NCI-H2029 treated with DMSO at 0.1 percent for 48 hours (cell line): Measurements from ENCODE around the gene EYA4.

Experiments
- DNase-seq: peaks from one replicate; lab custom pipeline; 2025; lab: John Stamatoyannopoulos, UW

EYA4 gene, protein sequence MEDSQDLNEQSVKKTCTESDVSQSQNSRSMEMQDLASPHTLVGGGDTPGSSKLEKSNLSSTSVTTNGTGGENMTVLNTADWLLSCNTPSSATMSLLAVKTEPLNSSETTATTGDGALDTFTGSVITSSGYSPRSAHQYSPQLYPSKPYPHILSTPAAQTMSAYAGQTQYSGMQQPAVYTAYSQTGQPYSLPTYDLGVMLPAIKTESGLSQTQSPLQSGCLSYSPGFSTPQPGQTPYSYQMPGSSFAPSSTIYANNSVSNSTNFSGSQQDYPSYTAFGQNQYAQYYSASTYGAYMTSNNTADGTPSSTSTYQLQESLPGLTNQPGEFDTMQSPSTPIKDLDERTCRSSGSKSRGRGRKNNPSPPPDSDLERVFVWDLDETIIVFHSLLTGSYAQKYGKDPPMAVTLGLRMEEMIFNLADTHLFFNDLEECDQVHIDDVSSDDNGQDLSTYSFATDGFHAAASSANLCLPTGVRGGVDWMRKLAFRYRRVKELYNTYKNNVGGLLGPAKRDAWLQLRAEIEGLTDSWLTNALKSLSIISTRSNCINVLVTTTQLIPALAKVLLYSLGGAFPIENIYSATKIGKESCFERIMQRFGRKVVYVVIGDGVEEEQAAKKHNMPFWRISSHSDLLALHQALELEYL

DNA sequence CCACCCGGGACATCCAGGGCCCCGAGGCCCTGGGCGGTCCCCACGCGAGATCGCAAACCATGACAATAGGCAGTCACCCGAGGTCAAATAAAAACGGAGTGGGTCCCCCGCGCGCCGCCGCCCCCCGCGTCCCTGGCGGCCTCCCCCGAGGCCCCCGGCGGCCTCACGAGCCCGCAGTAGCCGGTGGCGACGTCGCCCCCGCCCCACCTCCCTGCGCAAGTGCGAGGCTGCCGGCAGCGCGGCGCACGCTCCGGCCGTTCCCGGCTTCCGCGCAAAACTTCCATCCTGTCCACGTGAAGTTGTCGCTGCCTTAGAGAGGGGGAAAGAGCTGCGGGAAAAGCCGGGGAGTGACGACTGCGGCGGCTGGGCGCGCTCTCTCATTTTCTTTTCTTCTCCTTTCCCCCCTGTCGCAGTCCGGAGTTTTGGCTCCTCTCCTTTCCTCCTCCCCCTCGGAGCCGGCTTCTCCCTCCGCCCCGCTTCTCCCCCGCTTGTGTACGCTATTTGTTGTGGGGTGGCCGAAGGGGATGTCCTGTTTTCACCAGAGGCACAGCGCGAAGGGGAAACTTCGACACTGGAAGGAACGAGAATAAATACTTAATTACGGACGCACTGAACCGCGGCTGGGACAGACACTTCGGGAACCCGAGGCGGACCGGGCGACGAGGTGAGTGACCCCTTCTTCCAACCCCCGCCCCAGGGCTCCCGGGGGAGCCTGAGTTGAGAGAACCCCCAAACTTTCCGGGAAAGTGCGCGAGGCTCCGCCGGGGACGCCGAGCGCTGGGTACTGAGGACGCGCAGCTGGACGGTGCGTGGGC, at the start of gene EYA4:
EYA4 (plus strand) TSS at position 272 of the 815 bp plus-strand sequence. CDS start 33,424 bp downstream, outside the sequence.
- no peak for DNase-seq

DNA sequence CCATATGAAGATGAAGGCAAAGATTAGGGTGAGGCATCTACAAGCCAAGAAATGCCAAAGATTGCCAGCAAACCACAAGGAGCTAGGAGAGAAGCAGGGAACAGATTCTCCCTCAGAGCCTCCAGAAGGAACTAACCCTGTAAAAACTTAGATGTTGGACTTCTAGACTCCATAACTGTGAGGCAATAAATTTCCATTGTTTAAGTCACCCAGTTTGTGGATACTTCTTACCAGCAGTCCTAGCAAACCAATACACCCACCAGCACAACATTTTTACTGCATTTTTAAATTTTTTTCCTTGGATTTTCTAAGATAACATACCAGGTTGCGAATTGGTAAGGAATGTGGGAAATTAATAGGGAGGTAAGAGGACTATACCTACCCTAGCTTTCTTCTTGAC, 47.8 kb upstream of the EYA4 start:
- DNase-seq = no peak

DNA sequence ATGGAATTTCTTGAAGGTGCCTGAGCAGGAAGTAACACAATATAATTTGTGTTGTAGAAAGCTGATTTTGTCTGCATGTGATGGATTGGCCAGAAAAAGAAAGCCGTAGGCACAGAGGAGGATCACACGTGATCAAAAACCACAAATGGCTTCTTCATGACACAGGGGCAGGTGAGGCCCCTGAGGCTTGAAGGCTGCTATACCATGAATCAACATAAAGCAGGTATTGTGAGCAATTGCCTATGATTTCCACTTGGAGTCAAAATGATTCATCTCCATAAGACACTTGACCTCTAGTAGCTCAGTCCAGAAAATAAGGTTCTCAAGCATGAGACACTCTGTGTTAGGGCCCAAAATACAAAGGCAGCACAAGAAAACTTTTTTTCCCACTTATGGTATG, 42.4 kb upstream of the EYA4 start:
- no peak for DNase-seq

DNA sequence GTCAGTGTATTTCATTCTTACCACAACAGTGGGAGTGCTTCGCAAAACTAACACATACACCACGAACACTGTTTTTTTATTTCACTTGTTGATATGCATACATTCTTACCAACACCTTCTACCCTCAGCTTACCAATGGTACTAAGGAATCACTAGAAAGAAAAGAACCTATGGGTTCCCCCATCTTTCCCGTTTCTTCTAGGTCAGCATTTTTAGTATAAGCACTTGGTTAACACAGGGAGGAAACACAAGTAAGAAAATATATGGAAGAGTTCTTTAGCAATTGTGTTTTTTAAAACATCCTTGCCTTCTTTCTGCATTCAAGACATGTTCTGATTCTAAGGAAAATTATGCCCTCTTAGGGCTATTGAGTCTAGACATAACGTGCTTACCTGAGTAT, 39.9 kb upstream of the EYA4 start:
- no peak for DNase-seq

DNA sequence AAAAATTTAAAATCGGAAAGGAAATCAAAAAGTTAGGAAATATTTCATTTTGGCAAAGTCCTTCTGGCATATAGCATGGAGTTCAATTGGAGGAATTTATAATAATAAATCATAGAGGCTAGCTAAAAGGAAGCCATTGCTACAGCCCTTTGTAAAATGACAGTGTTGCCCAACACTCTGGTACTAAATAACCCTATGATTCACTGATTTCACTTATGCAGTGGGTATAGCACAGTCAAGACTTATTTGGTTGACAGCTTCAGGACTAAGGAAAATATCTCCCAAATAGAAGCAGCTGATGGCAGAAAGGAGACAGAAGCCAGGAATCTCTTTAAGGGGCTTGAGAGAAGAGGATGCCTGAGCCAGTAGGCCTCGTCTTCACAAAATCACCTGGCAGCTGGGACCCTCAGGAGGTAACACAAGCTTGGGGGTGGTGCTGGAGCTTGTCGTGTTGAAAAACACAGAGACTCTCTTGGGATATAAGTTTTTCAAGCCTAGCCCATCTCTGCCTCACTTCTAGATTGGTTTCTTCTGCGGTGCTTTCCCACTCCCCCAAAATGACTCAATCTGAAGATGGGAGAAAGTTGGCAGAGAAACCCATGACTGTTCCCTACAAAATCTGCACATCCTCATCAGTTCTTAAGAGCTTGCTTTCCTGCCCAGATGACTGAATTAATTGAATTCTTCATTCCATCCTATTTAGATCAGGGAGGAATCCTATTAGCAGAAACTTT, 38.4 kb upstream of the EYA4 start:
- DNase-seq = no peak

DNA sequence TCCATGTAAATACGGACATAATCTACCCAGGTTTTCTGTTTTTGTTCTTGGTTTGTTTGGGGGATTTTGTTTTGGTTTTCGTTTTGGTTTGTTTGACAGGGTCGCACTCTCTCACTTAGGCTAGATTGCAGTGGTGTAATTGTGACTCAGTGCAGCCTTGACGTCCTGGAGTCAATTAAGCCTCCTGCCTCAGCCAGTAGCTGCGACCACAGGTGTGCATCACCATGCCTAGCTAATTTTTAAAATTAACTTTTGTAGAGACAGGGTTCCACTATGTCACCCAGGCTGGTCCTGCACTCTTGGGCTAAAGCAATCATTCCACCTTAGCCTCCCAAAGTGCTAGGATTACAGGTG, 37.8 kb upstream of the EYA4 start:
- DNase-seq = no peak

DNA sequence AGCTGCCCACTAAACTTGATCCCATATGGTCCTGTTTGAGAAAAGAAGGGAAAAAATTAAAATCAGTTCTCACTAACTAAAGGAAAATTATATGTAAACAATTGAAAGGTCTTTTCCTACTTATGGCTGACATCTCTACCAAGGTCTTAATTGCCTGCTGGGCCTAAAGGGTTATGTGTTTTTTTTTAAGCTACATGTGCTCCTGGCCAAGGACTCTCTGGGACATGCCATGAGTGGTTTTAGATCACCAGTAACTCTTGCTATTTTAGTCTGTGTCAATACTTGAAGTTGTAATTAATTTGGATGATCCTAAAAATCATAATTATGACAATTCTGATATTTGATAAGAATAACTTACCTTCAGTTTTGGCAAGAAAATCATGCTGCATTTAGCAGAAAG, 35.9 kb upstream of the EYA4 start:
- DNase-seq = no peak

DNA sequence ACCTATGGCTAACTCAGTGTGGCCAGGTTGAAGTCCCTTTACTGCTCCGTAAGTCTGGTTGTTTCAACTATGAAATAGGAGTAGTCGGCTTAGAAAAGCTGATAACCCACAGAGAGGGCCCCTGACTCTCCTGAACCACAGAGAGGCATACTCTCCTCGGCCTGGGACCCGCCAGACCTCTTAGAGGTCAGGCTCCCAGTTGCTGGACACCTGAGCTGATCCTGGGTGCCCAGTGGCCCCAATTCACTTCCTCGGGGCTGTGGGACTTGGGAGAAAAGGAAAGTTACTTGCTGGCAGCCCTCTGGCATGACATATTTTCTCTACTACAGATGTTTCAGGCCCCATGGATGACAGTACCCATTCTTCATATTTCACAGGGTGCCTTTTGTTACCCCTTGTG, 34.2 kb upstream of the EYA4 start:
- no peak for DNase-seq

DNA sequence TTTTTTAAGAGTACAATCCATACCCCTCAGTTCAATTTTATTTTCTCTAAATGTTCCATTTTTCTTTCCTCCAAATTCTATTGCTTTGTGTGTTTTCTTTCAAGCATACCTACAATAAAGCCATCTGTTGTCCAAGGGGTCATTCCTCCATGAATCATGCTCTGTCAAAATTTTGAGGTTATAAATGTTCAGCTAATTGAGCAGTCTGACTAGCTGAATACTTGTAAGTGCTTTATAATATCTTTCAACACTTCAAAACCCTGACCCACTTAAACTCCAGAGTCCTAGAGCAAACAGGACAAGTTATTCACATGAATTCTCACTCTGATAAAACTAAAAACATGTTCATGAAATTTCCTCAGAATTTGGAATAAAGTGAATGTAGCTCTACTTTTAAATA, 33.4 kb upstream of the EYA4 start:
- no peak for DNase-seq

DNA sequence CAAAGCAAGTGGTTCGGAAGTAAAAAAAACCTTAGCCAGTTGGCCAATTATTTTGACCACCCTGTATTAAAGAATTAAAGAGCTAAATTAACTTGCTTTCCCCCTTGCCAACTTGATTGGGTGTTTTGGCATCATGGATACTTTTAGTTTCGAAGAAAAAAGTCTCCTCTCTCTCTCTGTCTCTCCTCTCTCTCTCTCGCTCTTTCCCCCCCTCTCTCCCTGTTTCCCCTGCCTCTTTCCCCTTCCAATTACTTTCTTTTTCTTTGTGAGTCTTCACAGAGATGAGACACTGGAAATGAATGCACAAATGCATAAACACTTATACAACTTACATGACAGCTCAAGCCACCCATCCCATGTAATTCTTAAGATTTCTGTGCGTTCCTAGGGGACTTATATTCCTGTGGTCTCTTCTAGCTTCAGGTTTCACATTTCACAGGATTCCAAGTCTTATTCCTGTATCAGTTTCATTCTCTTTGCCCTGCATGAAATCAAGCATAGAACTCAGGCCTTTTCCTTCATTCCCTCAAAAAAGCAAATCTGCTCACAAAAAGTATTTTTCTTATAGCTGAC, 32.9 kb upstream of the EYA4 start:
- no peak for DNase-seq

DNA sequence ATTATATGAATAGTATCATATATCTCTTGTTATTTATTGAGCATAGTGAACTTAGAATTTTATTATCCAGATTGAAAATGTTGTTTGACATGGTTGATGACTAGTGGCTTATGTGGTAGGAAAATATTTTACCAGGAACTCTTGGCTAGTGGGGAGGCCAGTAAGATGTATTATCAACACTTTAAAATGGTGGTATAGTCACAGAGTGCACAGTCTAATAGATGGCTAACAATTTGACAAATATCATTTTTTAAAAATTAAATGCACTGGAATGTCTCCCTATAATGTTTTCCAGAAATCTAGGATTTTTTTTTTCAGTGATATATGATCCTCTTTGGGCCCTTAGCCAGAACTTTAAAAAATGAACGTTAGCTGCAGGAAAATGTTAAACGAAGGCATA, 26.9 kb upstream of the EYA4 start:
- no peak for DNase-seq

DNA sequence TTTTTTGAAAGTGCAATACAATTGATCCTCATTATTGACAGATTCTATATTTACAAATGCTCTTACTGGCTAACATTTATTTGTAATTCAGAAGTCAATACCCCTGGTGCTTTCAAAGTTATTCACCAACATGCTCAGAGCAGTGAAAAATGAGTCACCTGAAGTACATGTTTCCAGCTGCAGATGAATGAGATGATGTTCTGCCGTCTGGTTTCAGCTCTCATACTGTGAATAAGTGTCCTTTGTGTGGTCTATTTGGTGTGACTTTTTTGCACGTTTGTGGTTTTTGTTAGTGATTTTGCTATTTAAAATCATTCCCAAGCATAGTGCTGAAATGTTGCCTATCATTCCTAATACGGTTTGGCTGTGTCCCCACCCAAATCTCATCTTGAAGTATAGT, 22.3 kb upstream of the EYA4 start:
- no peak for DNase-seq

DNA sequence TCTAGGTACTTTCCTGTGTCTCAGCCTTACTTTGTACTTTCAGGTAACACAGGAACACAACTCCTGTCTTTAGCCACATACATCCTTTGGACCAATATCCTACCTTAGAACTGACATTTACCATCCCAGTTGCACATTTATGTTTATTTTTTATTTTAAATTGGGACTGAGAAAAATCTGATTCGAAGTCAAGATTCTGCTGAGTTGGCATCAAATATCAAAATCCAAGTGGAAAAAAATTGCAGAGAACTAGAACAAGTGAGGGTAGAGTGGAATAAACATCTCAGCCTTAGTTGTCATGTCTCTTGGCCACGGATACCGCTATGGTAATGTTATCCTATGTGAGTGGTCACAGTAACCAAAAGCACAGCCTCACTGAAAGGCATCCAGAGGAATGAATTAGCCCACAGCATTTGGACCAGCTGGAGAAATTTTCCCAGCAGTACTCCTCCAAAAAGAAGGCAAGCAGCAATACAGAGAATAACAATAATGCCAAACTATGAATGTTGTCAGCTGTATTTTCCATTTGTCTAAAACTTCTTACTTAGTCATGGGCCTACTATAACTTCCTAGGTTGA, 17.6 kb upstream of the EYA4 start:
- no peak for DNase-seq

DNA sequence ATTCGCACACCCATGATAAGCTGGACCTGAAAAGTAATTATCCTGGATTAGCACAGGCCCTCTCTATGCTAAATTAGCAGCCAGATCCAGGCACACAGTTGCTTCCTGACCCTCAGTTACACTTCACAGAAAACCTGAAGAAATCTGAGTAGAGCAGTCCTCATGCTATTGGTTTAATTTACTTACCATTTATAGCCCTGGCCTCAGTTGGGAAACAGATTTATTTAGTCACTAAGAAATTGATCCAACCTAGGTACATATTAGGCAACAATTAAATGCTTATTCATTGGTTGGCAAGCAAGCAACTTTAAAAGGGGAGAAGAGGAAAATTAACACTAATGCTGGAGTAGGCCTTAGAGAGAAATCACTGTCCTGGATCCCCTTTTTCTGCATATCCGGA, 15.6 kb upstream of the EYA4 start:
- DNase-seq = no peak

DNA sequence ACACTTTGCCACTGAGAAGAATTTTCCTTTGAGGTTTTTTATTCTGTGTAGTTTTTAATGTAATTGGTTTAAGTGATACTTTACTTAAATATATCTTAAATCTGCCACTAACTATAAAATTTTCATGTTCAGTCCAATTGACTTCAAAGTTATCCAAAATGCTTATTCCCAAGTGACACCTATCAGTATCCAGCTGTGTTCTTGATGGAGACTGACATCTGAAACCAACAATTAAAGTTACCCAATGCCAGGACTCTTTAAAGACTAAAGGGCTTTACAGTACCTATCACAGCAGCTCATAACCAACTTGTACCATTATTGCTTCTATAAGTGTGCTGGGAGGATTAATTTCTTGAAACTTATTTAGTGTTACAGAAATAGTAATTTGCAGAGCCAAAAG, 13.8 kb upstream of the EYA4 start:
- no peak for DNase-seq

DNA sequence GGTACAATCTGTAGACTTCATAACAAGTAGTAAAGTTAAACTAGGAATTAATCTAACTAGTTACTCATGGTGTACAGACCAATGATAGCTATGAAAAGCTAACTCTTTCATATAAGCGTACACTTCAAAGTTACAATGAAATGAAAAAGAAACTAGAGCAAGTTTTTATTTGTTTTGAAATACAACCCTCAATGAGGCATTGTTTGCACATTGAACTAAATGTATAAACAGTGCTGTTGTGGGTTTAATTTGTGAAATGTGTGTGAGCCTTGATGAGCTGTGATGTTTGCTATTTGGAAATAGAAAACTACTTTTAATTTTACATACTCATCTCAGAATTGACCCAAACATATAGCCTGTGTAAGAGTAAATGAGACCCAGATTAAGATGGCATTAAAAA, 11.1 kb upstream of the EYA4 start:
- DNase-seq = no peak

DNA sequence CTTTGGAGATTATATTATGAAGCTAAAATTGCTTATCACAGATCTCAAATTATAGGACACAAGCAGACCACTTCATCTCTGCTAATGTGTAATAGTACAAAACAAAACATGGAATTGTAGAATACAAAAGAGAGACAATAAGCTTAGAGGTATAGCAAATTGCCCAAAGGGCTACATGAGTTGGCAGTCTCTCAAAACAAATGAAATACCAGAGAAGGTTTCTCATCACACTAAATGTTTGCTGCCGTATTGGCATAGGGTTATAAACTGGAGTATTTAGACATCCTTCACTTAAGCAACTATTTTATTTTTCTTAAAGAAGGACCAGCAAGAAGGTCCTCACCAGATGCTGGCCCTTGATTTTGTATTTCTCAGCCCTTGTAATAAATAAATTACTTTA, 5.9 kb upstream of the EYA4 start:
- no peak for DNase-seq

DNA sequence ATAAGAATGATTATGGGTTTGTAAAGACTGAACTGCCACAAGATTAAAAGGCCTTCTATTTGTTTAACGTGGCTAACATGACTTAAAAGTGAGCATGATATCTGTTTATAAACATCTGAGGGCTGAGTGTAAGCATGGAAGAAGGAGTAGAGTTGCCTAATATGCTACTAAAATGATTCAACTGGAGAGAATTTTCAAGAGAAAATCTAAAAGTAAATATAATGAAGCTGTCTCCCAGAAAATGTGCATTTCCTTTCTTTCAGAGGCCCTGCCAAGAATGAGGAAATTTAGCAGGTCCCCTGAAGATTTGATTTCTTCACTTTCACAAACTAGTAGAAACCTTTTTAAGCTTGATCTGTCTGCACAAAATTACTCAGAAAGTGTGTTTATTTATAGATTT, 4.2 kb upstream of the EYA4 start:
- DNase-seq = no peak

DNA sequence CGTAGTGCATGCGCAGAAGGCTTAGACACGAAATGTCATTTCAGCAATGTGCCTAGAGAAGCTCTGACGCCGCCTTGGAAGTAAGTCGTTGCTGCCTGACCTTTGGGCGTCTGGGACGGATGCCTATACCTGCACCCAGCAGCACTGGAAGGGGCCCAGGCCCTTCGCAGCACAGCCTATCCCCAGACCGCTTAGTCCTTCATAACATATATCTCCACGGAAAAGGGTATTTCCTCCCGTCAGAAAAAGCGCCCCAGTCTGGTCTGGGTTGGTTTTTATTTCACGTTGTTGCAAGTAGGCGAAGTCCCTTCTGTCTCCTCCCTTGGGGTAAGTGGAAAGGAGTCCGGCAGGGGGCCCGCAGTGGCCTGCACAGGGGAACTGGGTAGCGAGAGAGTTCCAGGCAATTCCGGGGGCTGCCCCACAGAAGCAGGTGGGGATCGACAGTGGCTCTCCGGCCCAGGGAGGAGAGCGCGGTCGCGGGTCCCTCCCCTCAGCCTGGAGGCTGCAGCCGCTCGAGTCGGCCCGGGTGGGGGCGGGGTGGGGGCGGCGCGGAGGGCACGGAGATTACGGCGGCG, 559 bp upstream of the EYA4 start:
- no peak for DNase-seq

DNA sequence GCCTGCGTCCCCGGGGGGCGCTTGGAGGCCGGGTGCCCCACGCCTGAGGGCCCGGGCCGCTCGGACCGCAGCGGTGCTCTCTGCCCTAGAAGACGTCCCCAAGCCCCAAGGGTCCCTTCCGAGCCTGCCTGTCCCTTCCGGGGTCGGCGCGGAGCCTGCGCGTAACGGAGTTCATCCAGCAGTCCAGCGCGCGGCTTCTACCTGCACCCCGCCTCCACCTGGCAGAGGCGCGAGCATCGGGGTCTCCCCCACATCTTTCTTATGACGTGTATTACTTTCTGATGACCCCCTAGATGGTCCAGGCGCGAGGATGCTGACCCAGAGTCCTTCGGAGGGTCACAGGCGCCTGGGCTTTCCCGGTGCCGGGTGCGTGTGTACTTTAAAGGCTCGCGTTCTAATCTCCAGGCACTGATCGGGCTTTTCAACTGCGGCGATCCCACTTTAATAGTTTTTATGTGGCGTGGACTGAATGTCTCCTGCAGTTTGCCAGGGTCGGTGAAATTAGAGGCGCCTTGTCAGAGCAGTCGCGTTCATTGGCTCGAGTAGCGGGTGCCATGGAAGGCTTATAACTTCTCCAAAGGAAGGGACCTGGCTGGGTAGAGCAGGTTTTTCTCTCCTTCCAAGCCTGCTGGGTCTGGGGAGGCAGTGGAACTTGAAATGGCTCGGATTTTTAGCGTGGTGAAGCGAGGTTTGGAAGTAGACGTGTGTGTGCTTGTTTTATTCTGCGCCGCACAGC, 912 bp downstream of the EYA4 start:
- DNase-seq = no peak
